Midbrain (tissue), 1 donor: ENCODE data around the gene OR56B1.

ENCODE experiments used
- DNase-seq: peaks from one replicate; lab custom pipeline; 2025; lab: John Stamatoyannopoulos, UW

Gene OR56B1

GRCh38 chr11:5727691-5728090 lies 8.6 kb upstream of the OR56B1 start:
- DNase-seq: no peak

DNA sequence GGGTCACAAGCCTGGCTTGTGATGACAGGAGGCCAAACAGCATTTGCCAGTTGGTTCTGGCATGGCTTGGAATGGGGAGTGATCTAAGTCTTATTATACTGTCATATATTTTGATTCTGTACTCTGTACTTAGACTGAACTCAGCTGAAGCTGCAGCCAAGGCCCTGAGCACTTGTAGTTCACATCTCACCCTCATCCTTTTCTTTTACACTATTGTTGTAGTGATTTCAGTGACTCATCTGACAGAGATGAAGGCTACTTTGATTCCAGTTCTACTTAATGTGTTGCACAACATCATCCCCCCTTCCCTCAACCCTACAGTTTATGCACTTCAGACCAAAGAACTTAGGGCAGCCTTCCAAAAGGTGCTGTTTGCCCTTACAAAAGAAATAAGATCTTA lies 843 bp downstream of the OR56B1 start:
- DNase-seq: no peak

- DNase-seq: no peak
Measured at GRCh38 chr11:5737670-5738392, 1.6 kb downstream of the OR56B1 start.

DNA sequence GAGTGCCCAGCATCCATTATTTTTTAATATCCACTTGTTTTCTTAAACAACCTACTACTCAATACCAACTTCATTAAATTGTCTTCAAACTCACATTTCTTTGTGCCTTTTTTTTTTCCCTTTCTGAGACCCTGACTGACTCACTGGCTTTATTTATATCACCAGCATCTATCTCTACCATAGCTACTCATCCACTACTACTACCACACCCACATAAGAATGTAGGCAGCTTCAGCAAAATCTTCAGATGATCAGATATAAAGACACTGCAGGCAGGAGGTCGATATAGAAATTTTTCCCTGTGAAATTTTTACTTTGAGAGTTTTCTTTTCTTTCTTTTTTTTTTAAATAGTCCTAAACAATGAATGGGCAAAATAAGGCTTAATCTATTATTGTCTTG lies 2.2 kb downstream of the OR56B1 start:
- DNase-seq: no peak

DNA sequence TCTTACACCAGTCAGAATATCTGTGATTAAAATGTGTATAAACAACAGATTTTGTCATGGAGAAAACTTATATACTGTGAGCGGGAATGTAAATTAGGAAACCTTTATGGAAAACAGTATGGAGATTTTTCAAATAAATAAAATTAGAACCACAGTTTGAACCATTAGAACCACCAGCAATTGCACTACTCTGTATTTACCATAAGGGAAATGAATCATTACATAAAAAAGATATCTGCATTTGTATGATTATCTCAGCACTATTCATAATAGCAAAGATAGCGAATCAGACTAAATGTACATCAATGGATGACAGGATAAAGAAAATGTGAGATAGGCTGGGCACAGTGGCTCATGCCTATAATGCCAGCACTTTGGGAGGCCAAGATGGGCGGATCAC lies 10.4 kb downstream of the OR56B1 start:
- no peak for DNase-seq

GRCh38 chr11:5749836-5750235 lies 13.6 kb downstream of the OR56B1 start:
- no peak for DNase-seq

DNA sequence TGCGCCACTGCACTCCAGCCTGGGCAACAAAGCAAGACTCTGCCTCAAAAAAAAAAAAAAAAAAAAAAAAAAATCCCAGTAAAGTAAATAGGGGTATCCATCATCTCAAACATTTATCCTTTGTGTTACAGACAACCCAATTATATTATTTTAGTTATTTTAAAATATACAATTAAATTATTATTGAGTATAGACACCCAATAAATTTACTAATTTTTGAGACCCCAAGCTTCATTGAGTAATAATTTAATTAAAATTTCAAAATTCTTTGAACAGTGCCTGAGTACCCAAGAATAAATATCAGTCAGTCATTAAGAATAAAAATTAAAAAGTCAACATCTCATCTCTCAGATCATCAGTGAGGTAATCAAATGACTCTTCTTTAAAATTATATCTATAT lies 17.7 kb downstream of the OR56B1 start, which contains the start of gene OR52N4:
Gene OR52N4, plus strand, starts transcription at position 301 of the 400 bp plus-strand sequence. CDS start 498 bp downstream, outside the sequence.
- no peak for DNase-seq

- no peak for DNase-seq
Measured at GRCh38 chr11:5767056-5767455, 30.8 kb downstream of the OR56B1 start.

DNA sequence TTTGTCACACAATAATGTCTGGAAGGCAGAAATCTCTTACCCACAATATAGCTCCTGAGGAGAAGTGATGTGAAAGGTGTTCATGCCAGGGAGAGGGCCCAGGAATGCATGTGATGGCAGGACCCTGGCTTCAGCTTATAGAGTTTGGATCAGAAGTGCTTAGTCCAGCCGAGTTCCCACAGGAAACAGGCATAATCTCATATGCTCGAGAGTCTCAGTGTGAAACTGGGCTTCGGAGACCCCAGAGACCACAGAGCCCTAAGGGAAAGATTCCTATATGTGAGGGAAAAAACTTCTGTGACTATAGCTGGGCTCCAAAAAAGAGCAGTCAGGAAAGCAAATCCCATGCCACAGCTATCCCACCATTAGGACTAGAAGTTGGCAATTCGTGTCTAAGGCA lies 47.0 kb downstream of the OR56B1 start, which contains the start of gene OR52N5:
Gene OR52N5, minus strand, starts transcription at position 101 of the 400 bp plus-strand sequence. CDS start 4,721 bp downstream, outside the sequence.
- DNase-seq: no peak
